HEK293 (cell line): ENCODE measurements around the gene COL15A1.

Source experiments
- ZIC2 ChIP-seq: fragments of 450-650 bp; formaldehyde crosslinking; IDR thresholded peaks from 2 replicates; pipeline ENCODE4 v1.5.1; 2016; ENCODE audit warnings: missing biosample characterization, missing genetic modification characterization
- TF ChIP-seq, protein P1 (sequence below): fragments of 450-650 bp; formaldehyde crosslinking; IDR thresholded peaks from 2 replicates; pipeline ENCODE4 v1.5.1; 2016; ENCODE audit warnings: missing biosample characterization, missing genetic modification characterization
- TF ChIP-seq, protein P2 (sequence below): fragments of 450-650 bp; formaldehyde crosslinking; IDR thresholded peaks from 2 replicates; pipeline ENCODE4 v1.5.1; 2016; ENCODE audit warnings: missing biosample characterization, missing genetic modification characterization

DNA sequence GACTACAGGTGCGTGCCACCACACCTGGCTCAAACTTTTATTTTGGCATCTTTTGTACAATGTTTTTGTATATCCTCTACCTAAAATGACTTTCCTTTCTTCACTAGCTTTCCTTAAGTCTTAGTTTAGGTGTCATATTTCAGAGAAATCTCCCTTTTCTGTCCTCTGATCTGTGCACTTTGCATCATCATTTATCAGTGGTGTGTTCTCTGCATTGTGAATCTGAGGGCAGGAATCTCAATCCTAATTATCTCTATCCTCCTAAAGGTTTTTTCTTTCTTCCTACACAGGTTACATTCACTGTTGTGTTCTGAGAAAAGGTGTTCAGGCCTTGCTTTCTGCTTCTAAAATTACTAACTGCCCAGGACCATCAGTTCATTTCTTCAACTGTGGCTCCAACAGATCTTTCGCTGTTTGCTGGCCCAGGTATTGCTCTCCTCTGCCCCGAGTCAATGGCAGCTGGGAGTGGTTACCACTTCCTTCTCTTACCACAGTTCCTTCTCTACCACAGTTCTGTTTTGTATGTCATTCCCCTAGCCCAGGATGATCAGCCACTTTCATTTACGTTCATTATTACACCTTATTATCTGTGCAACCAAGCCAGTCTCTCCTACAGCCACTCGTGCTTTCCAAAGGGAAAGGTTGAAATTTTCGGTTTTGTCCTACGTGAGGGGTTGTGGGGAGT lies 175.2 kb downstream of the COL15A1 start:
- TF ChIP-seq, protein P1, sequence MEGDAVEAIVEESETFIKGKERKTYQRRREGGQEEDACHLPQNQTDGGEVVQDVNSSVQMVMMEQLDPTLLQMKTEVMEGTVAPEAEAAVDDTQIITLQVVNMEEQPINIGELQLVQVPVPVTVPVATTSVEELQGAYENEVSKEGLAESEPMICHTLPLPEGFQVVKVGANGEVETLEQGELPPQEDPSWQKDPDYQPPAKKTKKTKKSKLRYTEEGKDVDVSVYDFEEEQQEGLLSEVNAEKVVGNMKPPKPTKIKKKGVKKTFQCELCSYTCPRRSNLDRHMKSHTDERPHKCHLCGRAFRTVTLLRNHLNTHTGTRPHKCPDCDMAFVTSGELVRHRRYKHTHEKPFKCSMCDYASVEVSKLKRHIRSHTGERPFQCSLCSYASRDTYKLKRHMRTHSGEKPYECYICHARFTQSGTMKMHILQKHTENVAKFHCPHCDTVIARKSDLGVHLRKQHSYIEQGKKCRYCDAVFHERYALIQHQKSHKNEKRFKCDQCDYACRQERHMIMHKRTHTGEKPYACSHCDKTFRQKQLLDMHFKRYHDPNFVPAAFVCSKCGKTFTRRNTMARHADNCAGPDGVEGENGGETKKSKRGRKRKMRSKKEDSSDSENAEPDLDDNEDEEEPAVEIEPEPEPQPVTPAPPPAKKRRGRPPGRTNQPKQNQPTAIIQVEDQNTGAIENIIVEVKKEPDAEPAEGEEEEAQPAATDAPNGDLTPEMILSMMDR (tag by site-specific recombination), result no peak
- TF ChIP-seq, protein P2, sequence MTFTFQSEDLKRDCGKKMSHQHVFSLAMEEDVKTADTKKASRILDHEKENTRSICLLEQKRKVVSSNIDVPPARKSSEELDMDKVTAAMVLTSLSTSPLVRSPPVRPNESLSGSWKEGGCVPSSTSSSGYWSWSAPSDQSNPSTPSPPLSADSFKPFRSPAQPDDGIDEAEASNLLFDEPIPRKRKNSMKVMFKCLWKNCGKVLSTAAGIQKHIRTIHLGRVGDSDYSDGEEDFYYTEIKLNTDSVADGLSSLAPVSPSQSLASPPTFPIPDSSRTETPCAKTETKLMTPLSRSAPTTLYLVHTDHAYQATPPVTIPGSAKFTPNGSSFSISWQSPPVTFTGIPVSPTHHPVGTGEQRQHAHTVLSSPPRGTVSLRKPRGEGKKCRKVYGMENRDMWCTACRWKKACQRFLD (tag by site-specific recombination), result no peak
- TF ChIP-seq ZIC2 (tag by site-specific recombination), result no peak
